ENCODE results near the gene SNCAIP.

SNCAIP gene

GRCh38 chr5:122332599-122333555, 20.8 kb downstream of the SNCAIP start:
- no peak for TF ChIP-seq CTCF (IDR thresholded peaks at IDR 0.05; ENCODE audit: low read depth, low read length)
- H3K4me1 ChIP-seq = no peaks in the 10 kb centered on the region
- no peak for DNase-seq

GRCh38 chr5:122333564-122333963, 21.5 kb downstream of the SNCAIP start:
- no peak for DNase-seq
- H3K27me3 ChIP-seq = no peaks in the 10 kb centered on the region; the same call in 1 of the 2 replicates
- H3K4me1 ChIP-seq = no peaks in the 10 kb centered on the region
- H3K36me3 ChIP-seq = no peaks in the 10 kb centered on the region
- no peaks in the 10 kb centered on the region for H3K9me3 ChIP-seq
- no peak for TF ChIP-seq CTCF (IDR thresholded peaks at IDR 0.05; ENCODE audit: low read depth, low read length)
- H3K4me3 ChIP-seq (ENCODE audit: low read depth, low read length) = no peak overlapping the region

More at GRCh38 chr5:122332599-122333555, 20.8 kb downstream of the SNCAIP start:
- Histone ChIP-seq H3K36me3 (no peaks in the 10 kb centered on the region), H3K9me3 (no peaks in the 10 kb centered on the region), H3K4me3 (ENCODE audit: low read depth, low read length) (no peak overlapping the region), H3K27me3 (no peaks in the 10 kb centered on the region; the same call in 1 of the 2 replicates)

GRCh38 chr5:122339591-122339990, 27.6 kb downstream of the SNCAIP start:
- Histone ChIP-seq H3K27me3 (peaks cover 9% of the 10 kb centered on the region; the same call in 1 of the 2 replicates), H3K4me3 (ENCODE audit: low read depth, low read length) (no peak overlapping the region), H3K9me3 (no peaks in the 10 kb centered on the region), H3K36me3 (no peaks in the 10 kb centered on the region), H3K4me1 (no peaks in the 10 kb centered on the region)
- no peak for TF ChIP-seq CTCF (IDR thresholded peaks at IDR 0.05; ENCODE audit: low read depth, low read length)
- DNase-seq = no peak

GRCh38 chr5:122341087-122341486, 29.1 kb downstream of the SNCAIP start:
- Histone ChIP-seq H3K27me3 (peaks cover 9% of the 10 kb centered on the region; the same call in 1 of the 2 replicates), H3K4me1 (no peaks in the 10 kb centered on the region), H3K9me3 (no peaks in the 10 kb centered on the region), H3K36me3 (no peaks in the 10 kb centered on the region), H3K4me3 (ENCODE audit: low read depth, low read length) (no peak overlapping the region)
- no peak for DNase-seq
- no peak for TF ChIP-seq CTCF (IDR thresholded peaks at IDR 0.05; ENCODE audit: low read depth, low read length)

GRCh38 chr5:122342256-122342655, 30.2 kb downstream of the SNCAIP start:
- DNase-seq = no peak
- H3K9me3 ChIP-seq = no peaks in the 10 kb centered on the region
- H3K27me3 ChIP-seq = peaks cover 9% of the 10 kb centered on the region; the same call in 1 of the 2 replicates
- no peak overlapping the region for H3K4me3 ChIP-seq (ENCODE audit: low read depth, low read length)
- H3K36me3 ChIP-seq = no peaks in the 10 kb centered on the region
- H3K4me1 ChIP-seq = no peaks in the 10 kb centered on the region
- TF ChIP-seq CTCF (IDR thresholded peaks at IDR 0.05; ENCODE audit: low read depth, low read length) = no peak
